HG03457 (cell line): Measurements from ENCODE around the gene CCDC87.
"Not testable (repeated sequence)": the region's sequence is repeated elsewhere in the genome, so short reads cannot be mapped to it uniquely, and the experiment has no call there.

Experiments used
- ATAC-seq: cut with Tn5 transposase; IDR thresholded peaks from one replicate; pipeline ENCODE4 v1.9.1; 2021; ENCODE audit warnings: moderate number of reproducible peaks; ENCODE audit not compliant: unreplicated experiment

CCDC87 gene

GRCh38 chr11:66617155-66617834, 24.4 kb upstream of the CCDC87 start:
- ATAC-seq: no peak

GRCh38 chr11:66616379-66617154, 23.7 kb upstream of the CCDC87 start, which contains the start of gene RBM14:
Gene RBM14 (plus strand): TSS chr11:66616630. CDS start chr11:66616721, 91 bp downstream.
- ATAC-seq: peak; percentile 78

- ATAC-seq: no peak
These were observed 21.2 kb upstream of the CCDC87 start for GRCh38 chr11:66614073-66614472.

- no peak for ATAC-seq
These were observed 19.6 kb upstream of the CCDC87 start for GRCh38 chr11:66612458-66612857.

- no peak for ATAC-seq
These were observed 17.1 kb upstream of the CCDC87 start for GRCh38 chr11:66609721-66610617.

GRCh38 chr11:66607126-66607834, 14.4 kb upstream of the CCDC87 start:
- ATAC-seq: no peak

DNA sequence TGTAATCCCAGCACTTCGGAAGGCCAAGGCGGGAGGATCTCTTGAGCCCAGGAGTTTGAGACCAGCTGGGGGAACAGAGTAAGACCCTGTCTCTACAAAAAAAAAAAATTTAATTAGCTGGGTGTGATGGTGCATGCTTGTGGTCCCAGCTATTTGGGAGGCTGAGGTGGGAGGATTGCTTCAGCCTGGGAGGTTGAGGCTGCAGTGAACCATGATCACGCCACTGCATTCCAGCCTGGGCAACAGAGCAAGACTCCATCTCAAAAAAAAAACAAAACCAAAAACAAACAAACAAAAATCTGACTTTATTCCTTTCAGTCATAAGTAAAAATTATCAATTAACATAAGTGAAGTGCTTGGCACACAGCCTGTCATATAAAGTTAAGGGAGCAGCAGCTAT, 13.7 kb upstream of the CCDC87 start:
- not testable (repeated sequence) for ATAC-seq

GRCh38 chr11:66604155-66604554, 11.3 kb upstream of the CCDC87 start:
- ATAC-seq: no peak

DNA sequence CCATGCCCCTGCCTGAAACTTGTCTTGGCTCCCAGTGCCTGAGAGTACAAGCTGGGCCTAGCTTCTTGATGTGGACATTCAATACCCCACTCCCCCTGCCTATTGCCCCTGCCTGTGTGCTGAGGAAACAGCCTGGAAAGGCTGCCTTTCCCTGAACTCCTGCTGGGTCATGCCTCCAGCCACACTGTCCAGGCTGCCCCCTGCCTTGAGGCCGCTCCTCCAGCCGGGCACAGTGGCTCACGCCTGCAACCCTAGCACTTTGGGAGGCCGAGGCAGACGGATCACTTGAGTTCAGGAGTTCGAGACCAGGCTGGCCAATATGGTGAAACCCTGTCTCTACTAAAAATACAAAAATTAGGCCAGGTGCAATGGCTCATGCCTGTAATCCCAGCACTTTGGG, 10.2 kb upstream of the CCDC87 start:
- no peak for ATAC-seq

DNA sequence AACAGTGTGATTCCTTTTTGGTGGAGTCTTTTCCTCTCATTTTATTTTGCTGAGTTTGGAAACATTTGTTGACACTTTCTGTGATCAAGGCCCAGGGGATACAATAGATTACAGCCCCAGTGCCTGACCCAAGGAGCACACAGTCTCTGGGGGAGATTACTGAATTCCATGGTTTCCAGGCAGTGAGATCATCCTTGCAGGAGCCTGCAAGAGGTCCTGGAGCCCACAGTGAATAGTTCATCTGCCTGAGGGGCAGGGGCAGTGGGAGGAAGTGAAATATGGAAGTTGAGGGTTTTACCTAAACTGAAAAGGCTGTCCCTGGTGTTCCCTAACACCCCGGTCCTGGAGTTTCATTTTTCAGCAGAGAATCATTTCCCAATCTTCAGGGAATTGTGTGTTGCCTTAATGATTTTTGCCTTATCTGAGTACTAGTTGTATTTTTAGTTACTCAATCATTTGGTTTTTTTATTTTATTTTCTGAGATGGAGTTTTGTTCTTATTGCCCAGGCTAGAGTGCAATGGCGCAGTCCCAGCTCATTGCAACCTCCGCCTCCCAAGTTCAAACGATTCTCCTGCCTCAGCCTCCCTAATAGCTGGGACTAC, 7.9 kb upstream of the CCDC87 start:
- no peak for ATAC-seq

GRCh38 chr11:66600219-66600618, 7.4 kb upstream of the CCDC87 start:
- no peak for ATAC-seq

- ATAC-seq: no peak
These were observed 6.1 kb upstream of the CCDC87 start for GRCh38 chr11:66598993-66599392.

- no peak for ATAC-seq
These were observed 2.5 kb upstream of the CCDC87 start for GRCh38 chr11:66595245-66595904.

- ATAC-seq: no peak
These were observed 787 bp upstream of the CCDC87 start for GRCh38 chr11:66593650-66594049.

- ATAC-seq: no peak
These were observed 406 bp upstream of the CCDC87 start for GRCh38 chr11:66593303-66593635.

DNA sequence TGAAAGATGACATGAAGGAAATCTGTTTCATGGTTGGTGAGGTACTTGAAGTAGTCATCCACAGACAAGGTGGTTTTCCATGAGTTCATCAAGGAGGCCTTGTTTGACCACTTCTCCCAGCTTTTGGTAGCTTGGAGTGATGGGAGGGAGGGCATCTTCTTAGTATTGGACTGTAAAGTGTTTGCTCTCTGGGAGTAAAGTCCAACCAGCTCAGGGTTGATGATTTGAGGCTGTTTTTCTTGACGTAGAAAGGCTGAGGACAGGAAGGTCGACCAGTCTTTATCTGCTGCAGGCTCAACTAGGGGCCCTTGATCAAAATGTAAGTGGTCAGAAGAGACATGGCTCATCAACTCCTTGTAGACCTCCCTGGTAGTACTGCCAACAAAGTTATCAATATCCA, 1.7 kb downstream of the CCDC87 start:
- no peak for ATAC-seq

DNA sequence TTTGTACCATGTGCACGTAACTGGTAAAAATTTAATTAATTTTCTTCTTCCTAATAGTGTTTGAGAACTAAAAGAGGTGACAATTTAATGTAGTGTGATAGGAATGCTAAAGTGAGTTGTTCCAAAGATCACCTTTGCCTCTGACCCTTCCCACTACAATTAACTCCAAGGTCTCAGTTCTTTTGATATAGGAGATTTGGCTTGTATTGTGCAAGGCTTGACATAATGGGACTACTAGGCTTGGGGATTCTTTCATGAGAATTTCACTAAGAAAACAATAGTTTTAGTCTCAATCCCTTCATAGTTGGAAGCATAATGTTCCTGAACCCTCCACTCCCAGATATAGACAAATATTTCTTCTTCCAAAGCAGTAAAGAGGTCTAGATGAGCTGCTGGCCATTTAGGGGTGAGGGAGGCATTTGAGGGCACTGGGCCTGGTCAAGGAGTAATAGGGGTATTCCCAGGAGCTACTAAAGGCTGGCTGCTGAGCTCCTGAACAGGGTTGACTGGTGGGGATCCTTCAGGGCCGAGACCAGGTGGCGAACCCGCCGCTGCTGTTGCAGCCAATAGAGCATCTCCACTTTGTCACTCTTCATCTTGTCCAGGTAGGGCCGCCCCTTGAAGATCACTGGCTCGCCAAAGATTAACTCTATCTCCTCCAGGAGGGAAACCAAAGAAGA, 2.7 kb downstream of the CCDC87 start:
- no peak for ATAC-seq

DNA sequence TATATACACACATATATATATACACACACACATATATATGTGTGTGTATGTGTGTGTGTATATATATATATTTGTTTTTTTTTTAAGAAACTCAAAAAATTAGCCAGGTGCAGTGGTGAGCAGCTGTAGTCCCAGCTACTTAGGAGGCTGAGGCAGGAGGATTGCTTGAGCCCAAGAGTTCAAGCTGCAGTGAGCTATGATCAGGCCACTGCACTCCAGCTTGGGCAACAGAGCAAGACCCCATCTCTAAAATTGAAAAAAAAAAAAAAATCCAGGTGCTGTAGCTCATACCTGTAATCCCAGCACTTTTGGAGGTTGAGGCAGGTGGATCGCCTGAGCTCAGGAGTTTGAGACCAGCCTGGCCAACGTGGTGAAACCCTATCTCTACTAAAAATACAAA, 3.5 kb downstream of the CCDC87 start:
- ATAC-seq: not testable (repeated sequence)

DNA sequence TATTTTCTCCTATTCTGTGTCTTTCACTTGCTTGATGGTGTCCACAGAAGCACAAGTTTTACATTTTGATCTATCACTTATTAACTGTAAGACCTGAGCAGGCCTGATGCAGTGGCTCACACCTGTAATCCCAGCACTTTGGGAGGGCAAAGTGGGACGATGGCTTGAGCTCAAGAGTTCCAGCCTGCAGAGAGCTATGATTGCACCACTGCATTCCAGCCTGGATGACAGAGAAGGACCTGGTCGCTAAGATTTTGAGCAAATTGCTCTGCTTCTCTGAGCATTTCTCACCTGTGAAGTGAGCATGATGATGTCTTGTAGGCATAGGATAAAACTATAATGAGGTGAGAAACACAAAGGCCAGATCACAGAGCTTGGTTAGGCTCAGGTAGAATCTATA, 6.7 kb downstream of the CCDC87 start:
- no peak for ATAC-seq
